GM19239 (cell line): ENCODE results near the gene METTL23.
A peak's percentile ranks its signal among the peaks of the same experiment; 100 is the strongest.
"Not testable (repeated sequence)": the region's sequence is repeated elsewhere in the genome, so short reads cannot be mapped to it uniquely, and the experiment has no call there.

ENCODE experiments used
- DNase-seq: peaks from one replicate; pipeline ENCODE4 v3.0.0; 2011; ENCODE audit warnings: low spot score; ENCODE audit not compliant: insufficient read length
- FAIRE-seq: peaks from 2 replicates; lab custom pipeline; 2011; peaks lifted over from hg19 to GRCh38; lab: Jason Lieb, UNC

METTL23 gene

DNA sequence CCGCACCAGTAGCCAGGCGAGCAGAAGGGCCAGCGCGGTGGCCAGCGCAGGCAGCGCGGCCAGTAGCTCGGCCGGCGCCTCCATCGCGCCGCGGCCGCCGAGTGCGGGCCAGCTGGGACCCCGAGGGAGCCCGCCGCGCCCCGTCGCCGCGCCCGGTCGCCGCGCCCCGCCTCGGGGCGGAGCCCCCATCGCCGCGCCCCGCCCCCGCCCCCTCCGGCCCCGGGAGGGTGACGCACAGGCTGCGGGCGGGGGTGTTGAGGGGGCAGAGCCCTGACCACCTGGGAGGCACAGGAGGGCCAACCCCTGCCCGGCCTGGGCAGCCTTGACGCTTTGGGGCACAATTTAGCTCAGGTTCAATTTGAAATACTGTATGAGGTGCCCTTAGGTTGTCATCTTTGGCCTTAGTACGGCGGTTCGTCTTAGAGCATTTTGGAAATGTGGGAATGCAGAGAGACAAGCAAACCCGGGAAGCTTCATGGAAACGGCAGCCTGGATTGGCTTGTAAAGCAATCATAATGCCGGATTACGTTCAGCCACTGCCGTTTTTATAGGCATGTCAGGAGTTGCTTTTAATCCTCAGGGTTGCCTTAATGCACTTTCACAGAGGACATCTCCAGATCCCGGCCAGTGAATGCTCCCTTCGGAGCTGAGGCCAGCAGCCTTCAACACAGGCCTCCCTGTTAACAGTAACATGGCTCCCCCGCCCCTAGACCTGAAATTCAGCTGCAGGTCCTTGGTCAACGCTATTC lies 15.6 kb upstream of the METTL23 start, which contains the start of gene MXRA7:
TSS of gene MXRA7 (minus strand) at position 103 of the 749 bp plus-strand sequence. CDS start at position 84, 19 bp downstream.
- no peak for FAIRE-seq
- peak; percentile 67 for DNase-seq

DNA sequence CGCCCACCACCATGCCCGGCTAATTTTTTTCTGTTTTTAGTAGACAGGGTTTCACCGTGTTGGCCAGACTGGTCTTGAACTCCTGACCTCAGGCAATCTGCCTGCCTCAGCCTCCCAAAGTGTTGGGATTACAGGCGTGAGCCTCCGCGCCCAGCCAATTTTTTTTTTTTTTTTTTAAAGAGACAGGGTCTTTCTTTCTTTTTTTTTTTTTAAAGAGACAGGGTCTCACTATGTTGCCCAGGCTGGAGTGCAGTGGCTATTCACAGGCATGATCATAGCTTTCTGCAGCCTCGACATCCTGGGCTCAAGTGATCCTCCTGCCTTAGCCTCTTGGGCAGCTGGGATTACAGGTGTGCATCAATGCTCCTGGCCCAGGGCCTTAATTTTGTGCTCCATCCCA lies 14.3 kb upstream of the METTL23 start:
- not testable (repeated sequence) for FAIRE-seq, DNase-seq

DNA sequence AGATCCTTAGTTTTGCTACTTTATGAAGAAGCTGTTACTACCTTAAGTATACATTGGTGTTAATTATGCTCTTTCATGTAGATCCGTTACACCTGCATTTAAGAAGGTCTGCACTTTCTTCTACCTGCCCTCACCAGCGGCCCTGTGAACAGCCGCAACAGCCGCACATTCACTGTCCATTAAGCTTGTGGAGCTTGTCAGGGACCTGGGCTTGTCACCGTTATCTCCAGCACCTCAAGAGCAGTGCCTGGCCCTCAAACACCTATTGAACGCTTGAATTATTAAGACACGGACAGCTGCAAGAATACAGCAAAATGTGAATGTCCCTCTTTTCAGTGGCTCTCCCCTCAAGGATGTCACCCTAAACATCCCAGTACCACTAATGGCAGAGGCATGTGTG lies 12.9 kb upstream of the METTL23 start:
- DNase-seq (no peak), FAIRE-seq (no peak)

DNA sequence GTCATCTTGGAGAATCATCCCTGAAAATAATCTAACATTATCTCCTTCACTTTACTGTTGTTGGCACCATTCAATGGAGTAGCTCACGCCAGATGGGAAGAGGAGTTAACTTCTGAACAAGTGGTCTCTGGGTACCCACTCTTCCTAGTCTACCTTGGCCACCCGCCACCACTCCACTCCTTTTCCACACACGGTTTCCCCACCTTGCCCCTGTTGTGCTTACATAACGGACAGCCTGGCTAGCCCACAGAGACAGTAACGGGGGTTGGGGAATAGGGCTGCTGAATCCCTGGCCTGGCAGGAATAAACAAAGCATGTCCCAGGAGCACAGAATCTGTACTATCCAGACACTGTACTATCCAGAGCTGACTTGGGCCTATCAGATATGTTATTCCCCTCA lies 12.3 kb upstream of the METTL23 start:
- no peak for FAIRE-seq
- DNase-seq: no peak

DNA sequence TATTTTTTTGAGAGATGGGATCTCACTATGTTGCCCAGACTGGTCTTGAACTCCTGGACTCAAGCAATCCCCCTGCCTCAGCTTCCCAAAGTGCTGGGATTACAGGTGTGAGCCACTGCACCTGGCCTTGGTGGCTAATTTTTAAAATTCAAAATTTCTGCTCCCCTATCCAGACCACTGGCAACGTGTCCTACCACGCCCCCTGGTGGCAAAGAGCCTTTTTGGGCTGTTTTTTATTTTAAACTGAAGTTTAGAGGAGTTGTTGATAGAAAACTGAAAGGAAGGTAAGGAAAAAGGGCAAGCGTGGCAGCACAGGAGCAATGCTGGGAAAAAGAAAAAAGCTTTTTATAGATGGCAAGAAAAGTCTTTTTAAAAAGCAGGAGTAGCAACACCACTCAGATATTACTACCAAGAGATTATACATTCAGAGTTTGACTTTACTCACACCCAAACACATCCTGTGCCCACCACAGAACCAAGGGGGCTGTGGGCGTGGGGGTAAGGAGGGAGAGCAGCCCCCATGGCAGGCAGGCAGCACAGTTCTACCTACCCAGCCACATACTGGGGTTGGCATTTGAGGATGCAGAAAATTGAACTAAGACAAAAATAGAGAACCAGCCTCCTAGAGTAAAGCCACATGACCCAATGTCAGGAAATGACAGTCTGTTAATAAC lies 11.7 kb upstream of the METTL23 start:
- no peak for DNase-seq

DNA sequence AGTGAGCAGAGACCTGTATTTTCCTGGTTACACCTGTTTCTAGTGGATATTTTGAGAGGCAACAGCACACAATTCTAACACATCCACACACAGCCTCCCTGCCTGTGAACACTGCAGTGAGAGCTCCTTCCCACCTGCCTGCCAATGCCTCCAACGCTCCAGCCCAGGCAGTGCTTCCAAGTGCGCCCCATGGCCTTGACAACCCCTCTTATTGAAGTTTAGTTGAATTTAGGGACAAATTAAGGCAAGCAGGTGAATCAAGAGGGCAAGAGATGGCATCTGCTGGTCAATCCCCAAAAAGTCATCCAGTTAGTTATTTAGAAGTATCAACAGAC lies 11.2 kb upstream of the METTL23 start:
- DNase-seq: no peak
- no peak for FAIRE-seq

More for the DNA sequence above, 11.7 kb upstream of the METTL23 start:
- peak; percentile 78 for FAIRE-seq

DNA sequence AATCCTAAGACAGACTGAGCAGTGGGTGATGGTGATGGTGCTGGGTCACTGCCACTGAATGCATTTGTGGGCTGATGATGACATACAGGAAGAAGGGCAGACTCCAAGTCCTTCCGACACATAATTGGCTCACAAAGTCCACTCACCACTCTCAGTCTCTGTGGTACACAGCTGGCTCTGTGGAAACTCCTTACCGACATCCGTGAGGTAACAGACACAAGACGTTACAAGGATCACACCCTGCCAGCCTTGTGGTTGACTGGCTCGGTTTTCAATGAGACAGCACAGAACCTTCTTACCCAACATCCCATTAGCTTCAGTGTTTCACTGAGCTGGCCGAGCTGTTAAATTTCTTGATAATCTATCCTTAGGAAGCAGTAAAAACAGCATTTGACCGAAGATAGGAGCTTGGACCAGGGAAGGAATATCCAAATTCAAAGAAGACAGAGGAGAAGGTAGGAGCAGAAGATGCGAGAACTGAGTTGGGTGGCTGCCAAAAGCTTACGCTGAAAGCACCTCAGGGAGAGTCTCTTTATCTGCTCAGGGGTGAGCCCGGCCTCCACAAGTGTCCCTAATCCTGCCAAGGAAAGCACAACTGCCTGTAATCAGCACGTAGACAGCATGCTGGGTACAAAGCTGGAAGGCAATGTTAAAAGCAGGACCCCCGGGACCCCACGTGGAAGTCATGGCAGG lies 10.3 kb upstream of the METTL23 start:
- FAIRE-seq (no peak), DNase-seq (no peak)

DNA sequence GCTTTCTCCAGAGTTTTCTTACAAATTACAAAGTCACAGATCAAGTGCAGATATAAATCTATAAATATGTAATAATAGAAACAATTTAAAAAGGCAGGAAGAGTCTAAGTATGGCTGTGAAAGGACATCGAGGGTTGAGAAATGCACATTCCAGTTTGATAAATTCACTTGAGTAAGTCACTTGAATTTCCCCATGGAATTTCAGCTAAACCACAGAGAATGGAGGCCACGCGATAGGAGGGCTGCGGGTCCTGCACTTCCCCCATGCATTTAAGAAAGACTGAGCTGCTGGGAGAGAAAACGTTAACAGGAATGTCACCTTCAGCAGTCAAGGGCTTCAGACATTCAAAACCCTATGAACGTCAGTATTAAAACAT lies 9.8 kb upstream of the METTL23 start:
- no peak for FAIRE-seq

DNA sequence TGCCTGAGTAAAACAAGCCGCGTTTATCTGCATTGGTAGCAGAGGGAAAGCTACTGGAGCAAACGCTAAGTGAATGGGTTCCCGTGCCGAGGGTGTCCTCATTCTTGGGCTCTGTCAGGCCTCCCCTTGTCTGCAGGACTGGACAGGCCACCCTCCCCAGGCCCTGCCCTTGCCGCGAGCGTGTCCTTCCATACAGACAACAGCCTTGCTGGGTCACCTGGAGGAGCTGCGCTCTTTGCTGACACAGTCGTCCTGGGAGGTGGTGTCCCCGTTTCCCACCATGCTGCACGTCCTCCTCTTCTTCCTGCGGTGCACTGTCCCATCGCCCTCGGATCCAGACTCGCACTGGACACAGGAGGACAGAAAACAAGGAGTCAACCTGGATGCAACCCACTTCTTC lies 8.1 kb upstream of the METTL23 start:
- FAIRE-seq (no peak), DNase-seq (no peak)

More for the DNA sequence above, 9.8 kb upstream of the METTL23 start:
- no peak for DNase-seq

DNA sequence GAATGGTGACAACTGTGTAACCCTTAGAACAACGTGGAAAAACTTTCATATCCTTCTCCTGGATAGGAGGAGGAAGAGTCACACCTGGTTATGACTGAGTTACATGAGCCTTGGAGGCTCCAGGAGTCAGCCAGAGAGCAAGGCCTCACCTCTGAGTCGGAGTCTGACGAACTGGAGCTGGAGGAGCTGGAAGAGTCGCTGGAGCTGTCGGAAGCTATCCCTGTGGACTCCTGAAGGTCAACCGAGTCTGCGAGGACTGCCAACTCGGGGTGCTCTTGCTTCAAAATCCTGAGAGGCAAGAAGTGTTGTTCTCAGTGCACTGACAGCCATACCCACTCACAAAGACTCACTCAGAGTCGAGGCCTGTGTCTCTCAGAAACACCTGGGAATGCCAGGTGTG lies 6.4 kb upstream of the METTL23 start:
- FAIRE-seq (no peak), DNase-seq (no peak)

DNA sequence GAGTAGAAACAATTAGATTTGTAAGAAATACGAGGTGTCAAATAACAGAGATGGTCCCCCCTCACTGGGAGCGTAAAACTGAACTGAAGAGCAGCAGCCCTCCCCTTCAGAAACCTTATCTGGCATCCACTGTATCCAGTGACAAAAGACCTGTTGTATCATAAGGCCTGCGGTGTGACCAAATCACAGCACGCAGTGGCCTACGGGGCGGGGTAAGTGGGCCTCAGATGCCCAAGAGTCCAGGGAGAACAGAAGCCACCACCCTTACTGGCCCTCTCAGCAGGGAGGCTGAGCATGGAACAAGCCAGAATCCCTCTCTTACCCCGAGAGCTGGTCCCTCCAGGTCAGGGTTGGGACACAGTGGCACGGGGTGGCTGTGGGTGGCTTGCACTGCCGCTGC lies 5.7 kb upstream of the METTL23 start:
- FAIRE-seq (no peak), DNase-seq (no peak)

DNA sequence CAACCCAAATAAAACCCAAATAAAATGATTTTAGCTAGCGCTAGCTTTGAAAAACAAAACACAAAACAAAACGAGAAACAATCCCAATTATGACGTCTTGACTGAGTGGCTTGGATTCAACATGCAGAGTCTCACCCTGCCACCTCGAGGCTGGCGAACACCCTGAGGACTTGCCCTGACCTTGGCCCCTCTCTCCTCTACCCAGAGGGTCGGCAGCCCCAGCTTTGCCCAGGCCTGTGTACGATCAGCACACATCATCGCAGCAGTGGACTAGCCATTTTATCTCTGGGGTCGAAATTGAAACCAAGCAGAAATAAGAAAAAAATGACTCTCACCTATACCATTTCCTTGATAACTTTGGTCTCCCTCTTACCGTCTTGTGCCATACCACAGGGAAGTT lies 5.2 kb upstream of the METTL23 start:
- DNase-seq: no peak
- no peak for FAIRE-seq

DNA sequence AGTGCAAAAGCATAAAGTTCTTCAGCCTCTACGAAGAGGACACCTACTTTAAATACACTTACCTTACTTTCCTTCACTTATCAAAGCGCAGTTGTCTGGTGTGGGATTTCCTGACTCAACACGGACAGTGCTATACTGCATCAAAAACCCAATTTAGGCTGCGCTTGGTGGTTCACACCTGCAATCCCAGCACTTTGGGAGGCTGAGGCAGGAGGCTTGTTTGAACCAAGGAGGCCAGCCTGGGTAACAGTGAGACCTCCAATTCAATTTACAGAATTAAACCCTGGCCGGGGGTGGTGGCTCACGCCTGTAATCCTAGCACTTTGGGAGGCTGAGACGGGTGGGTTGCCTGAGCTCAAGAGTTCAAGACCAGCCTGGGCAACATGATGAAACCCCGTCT lies 4.4 kb upstream of the METTL23 start:
- no peak for FAIRE-seq
- DNase-seq: no peak

DNA sequence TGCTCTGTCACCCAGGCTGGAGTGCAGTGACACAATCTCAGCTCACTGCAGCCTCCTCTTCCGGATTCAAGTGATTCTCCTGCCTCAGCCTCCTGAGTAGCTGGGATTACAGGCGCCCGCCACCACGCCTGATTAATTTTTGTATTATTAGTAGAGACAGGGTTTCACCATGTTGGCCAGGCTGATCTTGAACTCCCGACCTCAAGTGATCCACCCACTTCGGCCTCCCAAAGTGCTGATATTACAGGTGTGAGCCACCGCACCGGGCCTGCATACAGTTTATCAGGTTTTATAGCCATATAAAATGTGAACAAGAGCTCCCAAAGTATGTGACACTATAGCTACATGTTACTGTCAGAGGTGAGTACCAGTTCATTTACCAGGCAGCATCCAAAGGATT lies 3.7 kb upstream of the METTL23 start:
- FAIRE-seq: not testable (repeated sequence)

DNA sequence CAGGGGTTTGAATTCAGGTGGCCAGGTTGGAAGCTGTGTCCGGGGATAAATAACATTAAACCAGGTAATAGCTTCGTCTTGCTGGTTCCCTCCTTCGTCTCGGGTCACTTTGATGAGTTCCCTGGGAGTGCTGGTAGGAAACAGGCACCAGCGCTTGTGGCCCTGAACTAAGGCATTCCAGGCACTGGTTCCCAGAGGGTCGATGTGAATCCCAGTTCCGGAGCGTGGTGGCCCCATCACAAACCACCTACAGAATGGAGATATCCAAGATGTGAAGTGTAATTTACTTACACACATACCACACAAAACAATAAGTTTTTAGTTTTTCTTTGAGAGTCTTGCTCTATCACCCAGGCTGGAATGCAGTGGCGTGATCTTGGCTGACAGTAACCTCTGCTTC lies 2.8 kb upstream of the METTL23 start:
- DNase-seq: no peak
- no peak for FAIRE-seq

More for the DNA sequence above, 3.7 kb upstream of the METTL23 start:
- not testable (repeated sequence) for DNase-seq

DNA sequence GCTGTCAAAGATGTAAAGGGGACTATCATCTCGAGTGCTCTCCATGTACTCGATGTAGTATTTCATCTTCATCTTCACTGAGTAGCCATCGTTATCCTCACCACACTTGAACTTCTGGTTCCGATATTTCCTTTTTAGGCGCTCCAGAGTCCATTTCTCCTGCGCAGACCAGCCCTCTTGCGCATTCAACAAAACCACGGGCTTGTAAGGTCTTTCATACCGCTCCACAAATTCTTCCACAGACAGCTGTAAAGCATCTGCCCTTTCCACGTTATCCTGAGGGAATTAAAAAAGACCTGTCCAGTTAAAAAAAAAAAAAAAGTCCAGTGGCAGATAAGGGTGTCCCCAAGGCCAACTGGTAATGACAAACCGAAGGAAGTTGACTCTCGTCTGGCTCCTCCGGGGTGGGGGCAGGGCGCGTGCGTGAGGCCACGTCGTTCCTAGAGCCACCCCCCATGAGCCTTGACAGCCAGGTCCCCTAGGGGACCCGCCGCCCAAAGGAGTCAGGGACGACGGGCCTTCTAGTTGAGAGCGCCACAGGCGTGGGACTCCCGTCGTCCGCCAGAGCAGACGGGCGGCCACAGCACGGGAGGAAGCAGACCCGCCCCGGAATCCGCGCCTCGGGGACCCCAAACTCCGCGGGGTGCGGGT lies 934 bp upstream of the METTL23 start:
- DNase-seq (no peak), FAIRE-seq (peak; percentile 33)

DNA sequence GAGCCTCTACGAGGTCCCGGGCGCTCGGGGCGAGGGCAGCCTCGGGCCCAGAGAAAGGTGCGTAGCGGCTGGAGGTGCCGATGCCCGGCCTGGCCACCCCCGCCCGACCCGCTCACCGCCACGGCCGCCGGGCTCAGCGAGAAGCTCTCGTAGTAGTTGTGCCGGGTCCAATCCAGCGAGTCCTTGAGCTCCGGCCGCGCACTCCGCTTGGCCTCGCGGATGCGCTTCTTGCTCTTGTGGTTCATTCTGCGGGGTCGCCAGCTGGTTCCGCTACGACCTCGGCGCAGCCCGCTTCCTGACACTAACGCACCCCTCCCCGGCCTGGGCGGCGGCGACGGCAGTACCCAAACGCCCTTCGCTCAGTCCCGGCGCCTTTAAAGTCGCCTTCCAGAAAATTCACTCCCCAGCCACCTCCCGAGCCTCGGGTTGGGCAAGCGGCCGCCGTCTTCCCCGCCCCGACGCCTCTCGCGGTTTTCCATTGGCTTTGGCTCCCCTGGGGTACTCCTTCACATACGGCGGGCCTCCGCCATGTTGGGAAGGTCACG lies 336 bp upstream of the METTL23 start, which contains the start of gene JMJD6:
TSS of gene JMJD6 (minus strand) at position 376 of the 545 bp plus-strand sequence. CDS start at position 245, 131 bp downstream.
- DNase-seq: peak; percentile 86
- FAIRE-seq: peak; percentile 91

DNA sequence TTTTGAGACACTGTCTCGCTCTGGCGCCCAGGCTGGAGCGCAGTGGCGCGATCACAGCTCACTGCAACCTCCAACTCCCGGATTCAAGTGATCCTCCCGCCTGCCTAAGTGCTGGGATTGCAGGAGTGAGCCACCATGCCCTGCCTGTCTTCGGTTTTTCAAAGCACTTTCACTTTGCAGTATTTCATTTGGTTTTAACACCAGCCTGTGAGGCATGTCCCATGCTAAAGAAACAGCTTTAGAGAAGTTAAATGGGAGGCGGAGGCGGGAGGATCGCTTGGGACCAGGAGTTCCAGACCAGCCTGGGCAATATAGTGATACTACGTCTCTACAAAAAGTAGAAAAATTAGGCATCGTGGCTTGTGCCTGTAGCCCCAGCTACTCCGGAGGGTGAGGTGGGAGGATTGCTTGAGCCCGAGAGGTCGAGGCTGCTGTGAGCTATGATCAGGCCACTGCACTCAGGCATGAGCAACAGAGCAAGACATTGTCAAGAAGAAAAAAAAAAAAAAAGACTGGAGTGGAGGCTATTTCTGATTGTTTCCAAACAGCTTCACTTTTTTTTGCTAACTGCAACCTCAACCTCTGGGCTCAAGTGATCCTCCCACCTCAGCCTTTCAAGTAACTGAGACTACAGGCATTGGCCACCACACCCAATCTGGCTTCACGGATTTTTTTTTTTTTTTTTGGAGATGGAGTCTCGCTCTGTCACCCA lies 1.3 kb downstream of the METTL23 start:
- peak; percentile 75 for FAIRE-seq
- DNase-seq: no peak
